Epithelial cell of esophagus (primary cell): ENCODE data around the gene NANOS1.

ENCODE experiments used
- DNase-seq: peaks from one replicate; pipeline ENCODE4 v3.0.0; 2010; ENCODE audit warnings: low read depth
- H3K4me3 ChIP-seq: 2 replicates; pipeline ENCODE4 v1.5.1; 2011; ENCODE audit warnings: mild to moderate bottlenecking, low read length, control low read depth
- TF ChIP-seq, protein P1 (sequence below): IDR thresholded peaks from 2 replicates; pipeline ENCODE4 v1.5.1; 2011; ENCODE audit warnings: low read depth, mild to moderate bottlenecking, low read length, control low read depth, inconsistent platforms; ENCODE audit not compliant: insufficient read depth; ENCODE audit errors: missing control alignments

NANOS1 gene

DNA sequence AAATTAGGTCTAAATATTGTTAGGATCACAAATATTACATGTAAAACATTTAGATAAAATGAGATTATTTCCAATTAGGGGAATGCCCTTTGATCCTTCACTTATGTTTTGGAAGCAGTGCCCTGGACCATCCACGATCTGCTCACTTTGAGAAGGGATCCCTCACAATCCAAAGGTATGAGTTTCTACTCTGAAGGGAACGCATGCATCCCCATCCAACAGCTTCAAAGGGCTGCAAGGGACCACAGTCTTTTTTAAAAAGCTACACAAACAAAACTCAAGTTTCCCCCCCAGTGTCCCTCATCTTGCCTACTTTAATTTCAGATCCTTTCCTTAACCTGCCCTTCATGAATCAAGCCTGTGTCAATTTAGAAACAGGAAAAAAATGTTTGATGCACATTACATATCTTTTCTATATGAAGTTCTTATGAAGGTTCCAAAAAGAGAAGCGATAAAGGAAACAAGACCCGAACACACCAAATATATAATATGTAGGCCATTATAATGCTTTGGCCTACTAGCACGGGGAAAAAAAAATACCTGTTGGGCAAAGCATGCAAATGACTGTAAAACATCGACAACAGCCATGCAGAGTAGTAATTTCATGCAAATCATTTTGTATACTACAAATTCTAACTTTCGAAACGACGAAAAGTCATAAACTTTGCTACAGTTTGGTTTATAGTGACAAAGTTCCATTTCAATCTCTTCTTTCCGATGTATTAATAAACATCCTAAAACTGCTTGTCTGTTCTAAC, 49.1 kb downstream of the NANOS1 start:
- peak overlapping the region; percentile 92 for H3K4me3 ChIP-seq
- TF ChIP-seq, protein P1, sequence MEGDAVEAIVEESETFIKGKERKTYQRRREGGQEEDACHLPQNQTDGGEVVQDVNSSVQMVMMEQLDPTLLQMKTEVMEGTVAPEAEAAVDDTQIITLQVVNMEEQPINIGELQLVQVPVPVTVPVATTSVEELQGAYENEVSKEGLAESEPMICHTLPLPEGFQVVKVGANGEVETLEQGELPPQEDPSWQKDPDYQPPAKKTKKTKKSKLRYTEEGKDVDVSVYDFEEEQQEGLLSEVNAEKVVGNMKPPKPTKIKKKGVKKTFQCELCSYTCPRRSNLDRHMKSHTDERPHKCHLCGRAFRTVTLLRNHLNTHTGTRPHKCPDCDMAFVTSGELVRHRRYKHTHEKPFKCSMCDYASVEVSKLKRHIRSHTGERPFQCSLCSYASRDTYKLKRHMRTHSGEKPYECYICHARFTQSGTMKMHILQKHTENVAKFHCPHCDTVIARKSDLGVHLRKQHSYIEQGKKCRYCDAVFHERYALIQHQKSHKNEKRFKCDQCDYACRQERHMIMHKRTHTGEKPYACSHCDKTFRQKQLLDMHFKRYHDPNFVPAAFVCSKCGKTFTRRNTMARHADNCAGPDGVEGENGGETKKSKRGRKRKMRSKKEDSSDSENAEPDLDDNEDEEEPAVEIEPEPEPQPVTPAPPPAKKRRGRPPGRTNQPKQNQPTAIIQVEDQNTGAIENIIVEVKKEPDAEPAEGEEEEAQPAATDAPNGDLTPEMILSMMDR: no peak
- DNase-seq: no peak

DNA sequence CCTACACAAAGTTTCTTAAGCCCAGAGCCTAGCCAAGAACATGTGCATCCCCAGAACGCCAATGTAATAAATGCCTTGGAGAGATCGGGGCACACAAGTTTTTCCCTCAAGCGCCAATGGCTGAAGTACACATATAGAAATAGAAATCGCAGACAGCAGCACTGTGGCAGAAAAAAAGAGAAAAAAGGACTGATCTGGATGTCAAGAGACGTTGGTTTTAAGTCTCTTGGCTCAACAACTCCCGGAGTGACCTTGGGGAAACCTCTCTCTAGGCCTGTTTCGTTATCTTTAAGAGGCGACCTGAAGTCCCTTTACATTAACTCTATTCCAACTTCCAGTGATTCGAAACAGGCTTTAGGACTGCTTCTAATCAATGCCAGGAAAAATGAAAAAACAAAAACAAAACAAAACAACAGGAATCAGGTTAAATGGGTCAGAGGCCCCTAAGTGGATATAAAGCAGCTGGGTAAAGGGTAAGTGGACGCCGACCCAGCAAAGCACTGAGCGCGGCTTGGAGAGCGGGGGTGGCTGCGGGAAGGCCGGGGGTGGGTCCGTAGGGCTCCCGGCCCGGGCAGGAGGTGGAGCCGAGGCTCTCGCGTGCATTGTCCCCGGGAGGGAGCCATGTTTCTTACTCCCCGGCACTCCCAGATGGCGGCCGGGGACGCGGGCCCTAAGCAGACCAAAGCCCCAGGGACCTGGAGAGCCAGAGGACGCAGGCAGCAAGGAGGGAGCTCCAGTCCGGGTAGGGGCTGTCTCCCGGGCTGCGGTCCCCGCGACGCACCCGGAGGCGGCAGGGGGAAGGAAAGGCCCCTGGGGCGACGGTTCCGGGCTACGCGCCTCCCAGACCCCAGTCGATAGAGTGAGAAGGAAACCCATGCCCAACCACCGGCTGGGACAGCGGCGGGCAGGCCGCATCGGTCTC, 50.3 kb downstream of the NANOS1 start:
- peak; percentile 88 for DNase-seq
- TF ChIP-seq, protein P1: no peak
- peak overlapping the region; percentile 92 for H3K4me3 ChIP-seq

DNA sequence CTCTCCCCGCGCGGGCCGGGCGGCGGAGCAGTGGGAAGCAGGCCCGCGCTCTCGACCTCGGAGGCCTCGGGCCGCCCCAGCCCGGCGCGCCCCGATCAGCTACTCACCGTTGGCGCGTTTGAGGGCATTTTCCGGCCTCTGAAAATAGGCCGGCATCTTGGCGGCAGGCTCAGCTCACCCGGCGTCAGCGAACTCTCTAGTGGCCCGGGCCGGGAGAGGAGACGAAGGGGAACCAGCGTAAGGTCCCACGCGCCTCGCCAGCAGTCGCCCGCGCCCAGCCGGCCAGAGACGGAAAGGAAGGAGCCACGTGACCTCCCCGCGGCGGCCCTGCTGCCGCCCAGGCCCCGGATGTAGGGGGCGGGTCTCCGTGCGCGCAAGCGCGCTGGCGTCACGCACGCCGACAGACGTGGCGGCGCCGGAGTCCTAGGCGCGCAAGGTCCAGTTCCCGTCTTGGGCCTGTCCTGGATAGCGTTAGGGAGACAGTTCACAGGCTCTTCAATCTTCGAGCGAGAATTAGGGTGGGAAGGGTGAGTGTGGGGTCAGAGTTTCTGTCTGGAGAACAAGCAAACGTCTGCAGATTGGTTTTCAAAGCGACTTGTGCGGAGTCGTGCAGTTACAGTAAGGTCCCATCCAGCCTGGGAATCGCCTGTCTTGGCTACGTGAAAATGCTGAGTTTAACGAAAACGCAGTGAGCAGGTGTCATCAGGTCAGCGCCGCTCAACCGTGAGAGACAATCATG, 51.2 kb downstream of the NANOS1 start, which contains the start of gene EIF3A:
EIF3A (minus strand) TSS at position 297 of the 739 bp plus-strand sequence; CDS start at position 156, 141 bp downstream.
- DNase-seq: peak; percentile 93
- TF ChIP-seq, protein P1: no peak
- peak within 1 kb of the TSS; percentile 92 for H3K4me3 ChIP-seq
